Neural progenitor cell (in vitro differentiated cells): ENCODE measurements around the gene GALNTL6.

Experiments used
- CTCF ChIP-seq: fragments of 200-600 bp; sonication (generic); IDR thresholded peaks from 2 replicates; pipeline ENCODE4 v1.5.1; 2017; ENCODE audit warnings: antibody characterized with exemption, mild to moderate bottlenecking
- EZH2 ChIP-seq: fragments of 200-600 bp; sonication (generic); IDR thresholded peaks from 2 replicates; pipeline ENCODE4 v1.6.1; 2017; ENCODE audit warnings: antibody characterized with exemption, mild to moderate bottlenecking, moderate library complexity
- EZH2phosphoT487 ChIP-seq: fragments of 200-600 bp; sonication (generic); IDR thresholded peaks from 2 replicates; pipeline ENCODE4 v1.6.1; 2017; ENCODE audit warnings: antibody characterized with exemption

GRCh38 chr4:172124656-172125308, 311.6 kb downstream of the GALNTL6 start:
- TF ChIP-seq CTCF (no peak), EZH2 (no peak), EZH2phosphoT487 (no peak)
